Measurements from ENCODE around the gene HADH. TPM values are rescaled to one million over a fixed set of nuclear protein-coding genes. Genes with fewer than 3 reads are reported as not detected.
"Not testable (repeated sequence)": the region's sequence is repeated elsewhere in the genome, so short reads cannot be mapped to it uniquely, and the experiment has no call there.

The HADH gene
- total RNA-seq, 1 experiment from 2014 or later: 10.8 TPM

DNA sequence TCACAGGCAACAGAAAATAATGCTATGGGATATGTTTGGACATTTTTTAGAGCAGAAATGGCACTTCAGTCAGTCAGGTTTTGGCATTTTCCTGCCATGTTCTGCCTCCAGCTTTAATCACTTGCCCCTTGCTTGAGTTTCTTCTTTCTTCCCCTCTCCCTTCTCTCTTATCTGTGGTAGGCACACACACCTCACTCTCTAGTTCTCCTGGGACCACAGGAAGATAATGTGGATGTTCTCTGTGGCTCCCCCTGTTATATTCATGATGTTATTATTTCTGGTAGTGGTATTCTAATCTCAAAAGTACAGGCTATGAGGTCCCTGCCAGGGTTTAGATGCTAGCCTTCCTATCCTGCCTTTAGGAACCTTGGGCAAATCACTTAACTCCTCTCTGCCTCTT, 5.2 kb downstream of the HADH start:
- no peak for DNase-seq (ENCODE audit: low read depth)

- DNase-seq (ENCODE audit: low read depth): no peak
These were observed 7.5 kb downstream of the HADH start for GRCh38 chr4:107996949-107997788.

GRCh38 chr4:107997794-107998193, 8.1 kb downstream of the HADH start:
- no peak for DNase-seq (ENCODE audit: low read depth)

GRCh38 chr4:107999932-108000539, 10.3 kb downstream of the HADH start:
- DNase-seq (ENCODE audit: low read depth): no peak

- DNase-seq (ENCODE audit: low read depth): no peak
These were observed 11.9 kb downstream of the HADH start for GRCh38 chr4:108001540-108002135.

GRCh38 chr4:108003982-108004515, 14.4 kb downstream of the HADH start:
- DNase-seq (ENCODE audit: low read depth): no peak

DNA sequence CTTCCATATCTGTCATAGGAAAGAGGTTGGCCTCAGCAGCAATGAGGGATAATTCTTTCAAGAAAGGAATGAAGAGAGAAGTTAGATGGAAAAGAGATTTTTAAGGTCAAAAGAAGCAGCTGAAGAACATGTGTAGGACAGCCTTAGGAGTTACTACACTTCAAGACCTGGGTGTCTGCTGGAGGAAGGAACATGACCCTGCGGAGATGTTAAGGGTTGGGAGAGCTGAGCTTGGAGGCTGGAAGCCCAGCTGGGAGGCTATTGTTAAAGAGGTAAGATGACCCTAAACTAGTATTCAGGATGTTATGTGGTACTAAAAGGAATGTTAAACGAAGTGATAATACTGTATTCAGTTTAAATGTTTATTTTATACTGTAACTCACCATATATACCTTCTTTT, 15.0 kb downstream of the HADH start:
- DNase-seq (ENCODE audit: low read depth): no peak

- DNase-seq (ENCODE audit: low read depth): no peak
These were observed 16.1 kb downstream of the HADH start for GRCh38 chr4:108005807-108006206.

DNA sequence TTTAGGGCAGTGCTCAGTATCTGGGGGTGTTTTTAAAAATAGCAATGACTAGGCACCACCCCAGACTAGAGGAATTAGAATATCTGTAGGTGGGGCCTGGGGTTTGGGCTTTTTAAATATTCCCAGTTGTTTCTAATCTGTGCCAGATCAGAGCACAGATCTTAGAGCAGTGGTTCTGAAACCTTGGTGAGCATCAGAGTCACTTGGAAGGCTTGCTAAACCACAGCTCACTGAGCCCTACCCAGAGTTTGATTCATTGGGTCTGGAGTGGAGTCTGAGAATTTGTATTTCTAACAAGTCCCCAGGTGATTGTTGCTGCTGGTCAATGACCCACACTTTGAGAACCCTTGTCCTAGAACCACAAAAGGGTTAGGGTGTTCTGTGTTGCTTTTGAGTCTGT, 16.7 kb downstream of the HADH start:
- no peak for DNase-seq (ENCODE audit: low read depth)

DNA sequence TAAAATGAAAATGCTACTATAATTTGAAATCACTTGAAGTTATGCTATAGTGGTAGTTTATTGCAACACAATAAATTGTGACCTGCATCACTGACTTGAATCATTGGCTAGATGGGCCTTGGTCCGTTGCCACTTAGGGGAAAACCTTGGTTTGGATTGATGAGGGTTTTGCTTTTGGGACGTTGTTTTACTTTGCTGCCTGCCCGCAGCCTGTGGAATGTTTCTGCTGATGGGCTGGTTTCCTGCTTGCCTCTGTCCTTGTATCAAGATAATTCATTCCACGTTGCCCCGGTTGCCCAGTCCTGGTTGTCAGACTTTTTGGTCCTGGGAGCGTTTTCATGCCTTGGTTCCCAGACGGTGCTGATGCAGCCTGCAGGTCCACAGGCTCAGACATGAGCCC, 18.3 kb downstream of the HADH start:
- DNase-seq (ENCODE audit: low read depth): no peak

- peak; percentile 41 for DNase-seq (ENCODE audit: low read depth)
These were observed 19.0 kb downstream of the HADH start for GRCh38 chr4:108008721-108009120.

DNA sequence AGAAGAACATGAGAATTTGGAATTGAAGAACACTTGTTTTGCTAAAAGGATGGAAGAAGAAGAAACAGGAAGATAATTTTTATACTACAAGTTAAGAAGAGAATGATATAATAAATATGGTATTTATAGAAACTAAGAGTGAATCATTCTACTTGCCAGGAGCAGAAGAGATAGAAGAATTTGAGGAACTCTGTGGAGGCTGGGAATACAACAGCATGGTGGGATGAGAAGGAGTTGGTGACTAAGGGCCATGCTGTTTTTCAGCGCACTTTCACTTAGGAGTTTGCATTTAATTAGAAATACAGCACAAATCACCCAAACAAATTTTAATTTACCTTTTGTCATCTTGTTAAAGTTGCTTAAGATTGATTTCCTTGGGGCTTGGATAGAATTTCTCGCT, 20.5 kb downstream of the HADH start:
- DNase-seq (ENCODE audit: low read depth): peak; percentile 58

DNA sequence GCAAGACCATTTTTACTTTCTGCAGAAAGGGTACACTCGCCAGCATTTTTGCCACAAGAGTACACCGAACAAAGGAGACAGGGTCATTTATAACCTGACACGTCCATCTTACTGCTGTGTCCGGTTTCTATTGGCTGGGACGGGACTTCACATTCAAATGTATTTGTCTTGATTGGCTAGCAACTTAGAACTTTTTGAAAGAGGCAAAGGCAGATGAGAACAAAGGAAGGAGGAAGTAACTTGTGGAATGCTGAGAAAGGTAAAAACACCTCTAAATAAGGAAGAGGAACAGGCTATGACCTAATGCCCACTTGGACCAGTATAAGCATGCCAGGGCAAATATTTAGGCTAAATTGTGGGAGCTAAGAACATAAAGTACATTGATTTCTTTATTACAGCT, 22.7 kb downstream of the HADH start:
- not testable (repeated sequence) for DNase-seq (ENCODE audit: low read depth)

GRCh38 chr4:108013327-108013726, 23.6 kb downstream of the HADH start:
- no peak for DNase-seq (ENCODE audit: low read depth)

DNA sequence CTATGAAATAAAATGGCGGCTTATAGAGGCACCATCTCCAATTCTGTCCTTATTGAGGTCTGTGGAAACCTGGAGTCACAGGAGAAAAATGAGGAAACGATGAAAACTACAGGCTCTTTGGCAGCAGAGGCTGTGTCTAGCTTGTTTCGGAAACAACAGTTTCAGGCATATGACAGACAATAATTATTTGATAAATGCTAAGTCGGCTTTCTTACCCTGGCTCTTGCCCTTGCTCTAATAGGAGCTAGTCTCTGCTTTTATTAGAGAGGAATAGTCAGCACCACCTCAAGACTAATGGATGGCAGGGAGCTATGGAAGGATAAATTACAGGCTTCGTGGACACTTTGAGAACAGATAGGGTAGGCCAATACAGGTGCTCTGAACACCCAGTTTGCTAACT, 24.3 kb downstream of the HADH start:
- DNase-seq (ENCODE audit: low read depth): no peak

DNA sequence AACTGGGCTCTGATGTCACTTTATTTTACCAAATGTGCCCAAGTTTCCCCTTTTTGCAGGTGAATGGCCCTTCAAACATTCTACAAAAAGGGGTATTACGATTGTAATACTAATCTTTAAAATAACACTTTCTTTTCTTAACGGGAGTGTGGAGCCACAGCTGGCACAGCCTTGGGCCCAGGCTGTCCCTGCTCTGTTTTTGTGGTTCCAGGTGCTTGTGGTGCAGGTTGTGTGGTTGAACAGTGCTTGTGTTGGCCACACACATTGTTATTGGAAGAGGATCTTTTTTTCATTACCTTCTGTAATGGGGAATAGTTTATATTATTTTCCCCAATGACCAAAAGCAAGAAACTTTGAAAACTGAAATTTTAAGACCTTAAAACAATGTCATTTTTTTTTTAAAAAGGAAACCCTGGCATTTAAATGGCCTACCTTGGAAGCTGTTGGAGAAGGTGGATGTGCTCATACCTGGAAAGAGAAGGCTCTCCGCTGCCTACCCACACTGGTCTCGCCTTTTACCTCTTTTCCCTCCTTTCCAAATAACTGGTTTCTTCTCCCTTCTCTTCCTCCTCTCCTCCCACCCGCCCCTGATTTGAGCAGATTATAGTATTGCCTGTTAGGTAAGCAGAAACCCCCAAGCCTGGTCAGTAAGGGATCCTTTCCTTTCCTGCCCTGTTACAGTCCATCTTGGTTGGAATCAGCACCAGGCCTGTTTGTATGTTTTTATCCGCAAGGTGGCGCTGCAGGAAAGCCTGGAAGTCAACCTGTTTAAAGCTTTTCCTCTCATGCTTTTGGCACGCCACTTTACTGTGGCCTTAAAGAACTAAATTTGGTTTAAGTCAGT, 28.6 kb downstream of the HADH start:
- peak; percentile 58 for DNase-seq (ENCODE audit: low read depth)

DNA sequence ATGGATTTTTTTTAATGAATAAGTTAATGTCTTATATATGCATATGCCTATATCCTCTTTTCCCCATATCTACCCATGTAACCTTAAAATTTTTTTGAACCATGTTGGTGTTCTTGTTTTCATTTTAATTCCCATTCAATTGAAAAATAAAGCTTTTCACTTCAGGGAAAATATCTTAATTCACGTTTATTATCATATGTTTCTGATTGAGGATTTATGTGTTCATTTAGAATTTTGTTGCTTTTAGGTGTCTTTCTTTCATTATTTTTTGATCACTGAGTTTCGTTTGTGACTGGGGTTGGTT, 29.1 kb downstream of the HADH start:
- no peak for DNase-seq (ENCODE audit: low read depth)

DNA sequence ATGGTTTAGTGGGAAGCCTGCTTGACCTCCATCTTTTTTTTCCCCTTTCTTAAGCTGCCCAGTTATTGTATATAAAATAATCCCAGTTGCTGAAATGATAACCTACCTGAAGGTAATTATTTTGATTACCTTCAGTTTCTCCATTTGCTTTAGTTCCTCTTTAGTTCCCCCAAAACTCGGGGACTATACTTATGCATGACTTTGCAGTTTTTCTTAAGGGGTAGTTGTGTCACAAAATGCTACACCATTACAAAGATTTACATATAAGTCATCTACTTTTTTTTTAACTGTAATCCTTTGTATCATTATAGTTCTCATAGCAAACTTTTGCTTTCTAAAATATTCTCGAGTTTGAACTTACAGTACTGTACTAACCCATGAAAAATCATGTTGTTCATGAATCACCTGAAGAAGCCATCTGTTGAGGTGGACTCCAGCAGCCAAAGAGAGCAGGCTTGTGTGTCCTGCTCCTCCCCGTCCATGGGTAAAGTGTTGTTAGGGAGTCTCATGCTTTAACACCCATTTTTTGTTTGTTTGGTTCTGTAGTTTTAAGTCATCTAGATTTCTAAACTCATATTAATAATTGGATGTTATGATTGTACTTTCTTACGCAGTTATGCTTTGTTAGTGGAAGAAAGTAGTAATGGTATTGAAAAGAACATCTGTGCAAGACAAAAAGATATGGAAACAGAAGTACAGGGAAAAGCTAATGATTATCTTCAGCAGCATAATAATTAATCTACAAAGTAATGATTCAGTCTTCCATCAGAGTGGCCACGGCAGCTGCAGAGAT, 34.6 kb downstream of the HADH start:
- DNase-seq (ENCODE audit: low read depth): no peak

- no peak for DNase-seq (ENCODE audit: low read depth)
These were observed 35.1 kb downstream of the HADH start for GRCh38 chr4:108024878-108025165.

DNA sequence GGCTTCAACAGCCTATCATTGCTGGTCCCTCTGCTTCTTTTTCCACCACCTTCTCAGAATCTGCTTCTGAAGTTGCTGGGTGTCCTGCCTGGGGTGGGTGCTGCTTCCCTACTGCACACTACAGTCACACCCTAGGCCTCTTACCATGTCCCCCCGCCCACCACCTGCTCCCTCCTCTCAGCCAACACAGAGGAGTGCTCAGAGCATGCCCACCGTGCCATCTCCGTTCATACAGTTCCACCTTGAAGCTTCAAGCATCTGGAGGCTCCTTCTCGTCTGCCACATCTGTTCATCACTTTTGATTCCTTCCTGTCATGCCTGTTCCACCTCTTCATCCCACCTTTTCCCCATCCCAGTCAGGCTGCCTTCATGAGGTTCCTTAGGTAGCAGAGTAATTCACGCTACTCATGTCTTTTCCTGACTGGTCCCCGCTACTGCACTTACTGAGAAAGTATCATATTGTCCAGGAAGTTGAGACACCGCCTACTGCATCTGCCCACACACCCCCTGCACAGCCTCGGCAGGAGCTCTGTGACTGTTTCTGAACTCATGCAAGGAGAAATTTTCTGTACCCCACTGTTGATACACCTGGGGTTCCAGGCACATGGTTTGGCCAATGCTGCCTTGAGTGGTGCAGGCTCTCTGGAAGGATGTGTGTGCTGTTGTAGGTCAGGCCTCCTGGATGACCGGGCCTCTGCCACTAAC, 39.5 kb downstream of the HADH start:
- no peak for DNase-seq (ENCODE audit: low read depth)
